CD14-positive monocyte (primary cell): Measurements from ENCODE around the gene PAPSS2. TPM values are rescaled to one million over a fixed set of nuclear protein-coding genes. Genes with fewer than 3 reads are reported as not detected.

Source experiments
- DNase-seq, 3 donors: peaks; one replicate each; pipeline ENCODE4 v3.0.0-alpha.2; 2011 to 2022
- H2AFZ ChIP-seq: 2 replicates; pipeline ENCODE4 v1.6.0; 2012; ENCODE audit warnings: mild to moderate bottlenecking, low read depth, low read length, inconsistent platforms; ENCODE audit not compliant: insufficient read depth, poor library complexity, severe bottlenecking
- H3K27ac ChIP-seq, 2 donors: 1 replicate in 1 of 2; 2 replicates in 1 of 2; pipeline ENCODE4 v1.5.1; 2012 to 2013; ENCODE audit warnings: low read length in 2 of 2, control low read depth in 1 of 2, inconsistent platforms in 1 of 2, low read depth in 1 of 2, mild to moderate bottlenecking in 1 of 2
- H3K27me3 ChIP-seq, 2 donors: one replicate each; pipeline versions ENCODE4 v1.6.0 to v1.6.1; 2011 to 2013; ENCODE audit warnings: low read length in 2 of 2; ENCODE audit not compliant: control insufficient read depth in 2 of 2, insufficient read depth in 2 of 2
- H3K36me3 ChIP-seq, 2 donors: replicated peaks in 1 of 2; 1 replicate in 1 of 2; 2 replicates in 1 of 2; pipeline versions ENCODE4 v1.5.1 to v1.6.1; 2012 to 2013; ENCODE audit warnings: low read length in 2 of 2, control low read depth in 1 of 2, inconsistent platforms in 1 of 2, mild to moderate bottlenecking in 1 of 2; ENCODE audit not compliant: insufficient read depth in 2 of 2, control insufficient read depth in 1 of 2
- H3K4me1 ChIP-seq, 2 donors: 1 replicate in 1 of 2; 2 replicates in 1 of 2; pipeline versions ENCODE4 v1.5.1 to v1.6.1; 2012 to 2013; ENCODE audit warnings: low read length in 2 of 2, control low read depth in 1 of 2, inconsistent platforms in 1 of 2, mild to moderate bottlenecking in 1 of 2, moderate library complexity in 1 of 2; ENCODE audit not compliant: insufficient read depth in 2 of 2, control insufficient read depth in 1 of 2
- H3K4me2 ChIP-seq: replicated peaks from 2 replicates; pipeline ENCODE3; 2012; ENCODE audit warnings: low read length, moderate library complexity, mild to moderate bottlenecking; ENCODE audit not compliant: poor library complexity, severe bottlenecking; ENCODE audit errors: extremely low read depth
- H3K4me3 ChIP-seq, 3 experiments: fragments of 200-600 bp in 1 of 3; sonication (generic) in 1 of 3; replicated peaks in 1 of 3; 1 replicate in 2 of 3; 2 replicates in 1 of 3; pipeline ENCODE4 v1.5.1; 2011 to 2013; ENCODE audit warnings: low read length in 3 of 3, mild to moderate bottlenecking in 3 of 3, control low read depth in 2 of 3, low read depth in 2 of 3, inconsistent platforms in 1 of 3, moderate library complexity in 1 of 3
- H3K79me2 ChIP-seq: 2 replicates; pipeline ENCODE4 v1.6.0; 2012; ENCODE audit warnings: mild to moderate bottlenecking, control low read depth, inconsistent platforms, low read length, moderate library complexity; ENCODE audit not compliant: insufficient read depth
- H3K9ac ChIP-seq: 2 replicates; pipeline ENCODE4 v1.6.0; 2017; ENCODE audit warnings: low read length, mild to moderate bottlenecking; ENCODE audit not compliant: insufficient read depth, poor library complexity, severe bottlenecking
- H3K9me3 ChIP-seq, 2 donors: replicated peaks in 1 of 2; 1 replicate in 1 of 2; 2 replicates in 1 of 2; pipeline versions ENCODE4 v1.5.1 to v1.6.1; 2012 to 2013; ENCODE audit warnings: low read length in 2 of 2, control low read depth in 1 of 2; ENCODE audit not compliant: control insufficient read depth in 1 of 2, insufficient read depth in 1 of 2
- H4K20me1 ChIP-seq: 2 replicates; pipeline ENCODE4 v1.6.0; 2012; ENCODE audit warnings: mild to moderate bottlenecking, low read length, control low read depth, moderate library complexity; ENCODE audit not compliant: insufficient read depth
- H3K27ac Mint-ChIP-seq, 7 donors: one replicate each; pipeline ENCODE4 v1.8.0; 2020; ENCODE audit warnings: mild to moderate bottlenecking in 7 of 7, mixed read lengths in 7 of 7, moderate library complexity in 6 of 7, inconsistent platforms in 2 of 7
- H3K27me3 Mint-ChIP-seq, 3 donors: one replicate each; pipeline ENCODE4 v1.8.0; 2021 to 2022; ENCODE audit warnings: low read depth in 3 of 3, mild to moderate bottlenecking in 3 of 3, mixed read lengths in 3 of 3, moderate library complexity in 3 of 3, inconsistent platforms in 1 of 3
- H3K36me3 Mint-ChIP-seq, 2 donors: one replicate each; pipeline ENCODE4 v1.8.0; 2020; ENCODE audit warnings: mixed read lengths in 2 of 2, inconsistent platforms in 1 of 2, mild to moderate bottlenecking in 1 of 2
- H3K4me1 Mint-ChIP-seq: one replicate; pipeline ENCODE4 v1.8.0; 2020; ENCODE audit warnings: mild to moderate bottlenecking, mixed read lengths
- H3K4me3 Mint-ChIP-seq, 2 donors: one replicate each; pipeline ENCODE4 v1.8.0; 2020; ENCODE audit warnings: mild to moderate bottlenecking in 2 of 2, mixed read lengths in 2 of 2, moderate library complexity in 1 of 2
- H3K9me3 Mint-ChIP-seq, 7 donors: one replicate each; pipeline ENCODE4 v1.8.0; 2020 to 2022; ENCODE audit warnings: mixed read lengths in 7 of 7, mild to moderate bottlenecking in 6 of 7, moderate library complexity in 6 of 7, inconsistent platforms in 2 of 7
- CTCF ChIP-seq: fragments of 200-600 bp; IDR thresholded peaks from one replicate; pipeline ENCODE4 v1.8.0; 2022; ENCODE audit warnings: antibody characterized with exemption, mild to moderate bottlenecking
- WGBS: methylation state at CpG from one replicate; pipeline ENCODE4 v1.1.5; 2013; ENCODE audit warnings: missing lambda C conversion rate; ENCODE audit not compliant: insufficient coverage; 5-methylcytosine and 5-hydroxymethylcytosine counted together
- intact Hi-C, 2 donors: fragments of 100-400 bp; cut with micrococcal nuclease; formaldehyde crosslinking; loops; one replicate each; pipeline versions ENCODE4 v1.15.0 to v1.15.1; 2023
- polyA plus RNA-seq, 3 donors: library from polyadenylated mRNA; depleted of rRNA in 1 of 3; unstranded in 2 of 3; stranded (reverse) in 1 of 3; fragments of 300-500 nt in 2 of 3; fragments of >200 nt in 1 of 3; fragmentation: Illumina TruSeq in 2 of 3; gene quantifications; 1 replicate in 2 of 3; 2 replicates in 1 of 3; pipeline ENCODE4 v1.2.3, GENCODE V29; 2012 to 2021

PAPSS2 gene
- polyA plus RNA-seq, 3 donors, result 3.5 to 6.5 (median 6.2) TPM

GRCh38 chr10:87696922-87697745 is 37.5 kb downstream of the PAPSS2 start:
- H3K9me3 ChIP-seq, result no peaks in the 10 kb centered on the region
- H3K36me3 ChIP-seq, result no peaks in the 10 kb centered on the region
- Mint-ChIP-seq H3K27ac (no peak overlapping the region), H3K4me3 (no peak overlapping the region), H3K27me3 (peaks cover 0 to 5% (median 2%) of the 10 kb centered on the region in 3 donors), H3K4me1 (no peaks in the 10 kb centered on the region), H3K9me3 (peaks cover 0 to 3% (median 0%) of the 10 kb centered on the region in 7 donors), H3K36me3 (no peaks in the 10 kb centered on the region)
- H4K20me1 ChIP-seq, result no peaks in the 10 kb centered on the region
- no peak overlapping the region for H3K27ac ChIP-seq
- H3K79me2 ChIP-seq, result no peaks in the 10 kb centered on the region
- intact Hi-C loops, result no loop called here
- H3K4me3 ChIP-seq, result no peak overlapping the region
- 93% methylated on average over 9 of the region's 11 CpGs for WGBS
- no peak overlapping the region for H3K9ac ChIP-seq
- H3K27me3 ChIP-seq, result no peaks in the 10 kb centered on the region
- no peaks in the 10 kb centered on the region for H3K4me1 ChIP-seq
- no peak for DNase-seq
- H2AFZ ChIP-seq, result no peak overlapping the region
- H3K4me2 ChIP-seq, result no peak overlapping the region
- no peak for TF ChIP-seq CTCF

GRCh38 chr10:87700031-87700796 is 40.5 kb downstream of the PAPSS2 start:
- no peaks in the 10 kb centered on the region for H3K36me3 ChIP-seq
- WGBS, result no CpG with 5 or more reads among the region's 7 CpGs
- no peaks in the 10 kb centered on the region for H3K79me2 ChIP-seq
- H3K4me2 ChIP-seq, result no peak overlapping the region
- no peak for DNase-seq
- H2AFZ ChIP-seq, result no peak overlapping the region
- Mint-ChIP-seq H3K36me3 (no peaks in the 10 kb centered on the region), H3K9me3 (peaks cover 0 to 3% (median 0%) of the 10 kb centered on the region in 7 donors), H3K4me1 (no peaks in the 10 kb centered on the region), H3K4me3 (no peak overlapping the region), H3K27me3 (peaks cover 0 to 6% (median 4%) of the 10 kb centered on the region in 3 donors), H3K27ac (no peak overlapping the region)
- no peak overlapping the region for H3K4me3 ChIP-seq
- H3K27ac ChIP-seq, result no peak overlapping the region
- no peaks in the 10 kb centered on the region for H3K9me3 ChIP-seq
- intact Hi-C loops, result no loop called here
- no peaks in the 10 kb centered on the region for H3K27me3 ChIP-seq
- H3K4me1 ChIP-seq, result no peaks in the 10 kb centered on the region
- TF ChIP-seq CTCF, result no peak
- no peak overlapping the region for H3K9ac ChIP-seq
- no peaks in the 10 kb centered on the region for H4K20me1 ChIP-seq
